B cell (primary cell): ENCODE results near the gene SLC52A1. TPM values are rescaled to one million over a fixed set of nuclear protein-coding genes. Genes with fewer than 3 reads are reported as not detected.
A peak's percentile ranks its signal among the peaks of the same experiment; 100 is the strongest.

Experiments used
- ATAC-seq: fragments of 200-7000 bp; cut with Tn5 transposase; one replicate; pipeline ENCODE4 v1.10.0; 2021; ENCODE audit warnings: low read depth, mild to moderate bottlenecking, moderate number of reproducible peaks, moderate library complexity
- CTCF ChIA-PET: fragments of 350-600 bp; sonication (Branson Sonifier 250); formaldehyde crosslinking; loops from one replicate; lab custom pipeline; 2021; ENCODE audit warnings: antibody characterized with exemption, inconsistent platforms; lab: Charles Lee
- POLR2A ChIA-PET: fragments of 350-600 bp; sonication (Branson Sonifier 250); formaldehyde crosslinking; loops from one replicate; lab custom pipeline; 2021; ENCODE audit warnings: antibody characterized with exemption; lab: Charles Lee
- DNase-seq: peaks from one replicate; pipeline ENCODE4 v3.0.0; 2013
- H2AFZ ChIP-seq: 2 replicates; pipeline ENCODE4 v1.6.1; 2012; ENCODE audit warnings: mild to moderate bottlenecking, low read depth, low read length; ENCODE audit not compliant: insufficient read depth, poor library complexity, severe bottlenecking
- H3K27ac ChIP-seq, 2 donors: 1 replicate in 1 of 2; 2 replicates in 1 of 2; pipeline ENCODE4 v1.5.1; 2012 to 2013; ENCODE audit warnings: low read length in 2 of 2, mild to moderate bottlenecking in 2 of 2, moderate library complexity in 1 of 2
- H3K27me3 ChIP-seq, 4 experiments: fragments of 200-600 bp in 1 of 4; sonication (generic) in 1 of 4; replicated peaks in 1 of 4; 1 replicate in 2 of 4; 2 replicates in 2 of 4; pipeline versions ENCODE4 v1.6.1 to v1.7.0; 2013 to 2016; ENCODE audit warnings: low read length in 3 of 4, mild to moderate bottlenecking in 2 of 4, mixed read lengths in 1 of 4, moderate library complexity in 1 of 4; ENCODE audit not compliant: insufficient read depth in 4 of 4, control insufficient read depth in 3 of 4; ENCODE audit errors: control extremely low read depth in 1 of 4
- H3K36me3 ChIP-seq, 2 experiments: replicated peaks in 1 of 2; 1 replicate in 1 of 2; 2 replicates in 1 of 2; pipeline versions ENCODE4 v1.6.1 to v1.7.1; 2013; ENCODE audit warnings: low read length in 1 of 2; ENCODE audit not compliant: insufficient read depth in 2 of 2, control insufficient read depth in 1 of 2; ENCODE audit errors: control extremely low read depth in 1 of 2, extremely low read depth in 1 of 2
- H3K4me1 ChIP-seq, 2 donors: fragments of 200-600 bp in 1 of 2; sonication (generic) in 1 of 2; 1 replicate in 1 of 2; 2 replicates in 1 of 2; pipeline versions ENCODE4 v1.5.1 to v1.6.1; 2013 to 2017; ENCODE audit warnings: low read length in 2 of 2; ENCODE audit not compliant: control insufficient read depth in 2 of 2, insufficient read depth in 2 of 2
- H3K4me2 ChIP-seq: replicated peaks from 2 replicates; pipeline ENCODE3; 2012; ENCODE audit warnings: mild to moderate bottlenecking, low read depth, low read length; ENCODE audit not compliant: poor library complexity, severe bottlenecking
- H3K4me3 ChIP-seq, 5 experiments: fragments of 200-600 bp in 1 of 5; sonication (generic) in 1 of 5; 1 replicate in 3 of 5; 2 replicates in 2 of 5; pipeline versions ENCODE4 v1.5.1 to v1.7.0; 2011 to 2016; ENCODE audit warnings: low read length in 4 of 5, mild to moderate bottlenecking in 4 of 5, low read depth in 2 of 5, control low read depth in 1 of 5, moderate library complexity in 1 of 5; ENCODE audit not compliant: insufficient read depth in 1 of 5; ENCODE audit errors: control extremely low read depth in 1 of 5, extremely low read depth in 1 of 5
- H3K79me2 ChIP-seq: fragments of 200-600 bp; sonication (generic); one replicate; pipeline ENCODE4 v1.6.0; 2016; ENCODE audit warnings: low read length; ENCODE audit not compliant: control insufficient read depth, insufficient read depth
- H3K9ac ChIP-seq: fragments of 200-600 bp; sonication (generic); 2 replicates; pipeline ENCODE4 v1.6.1; 2017; ENCODE audit warnings: mild to moderate bottlenecking, low read length, moderate library complexity
- H3K9me3 ChIP-seq, 3 donors: one replicate each; pipeline versions ENCODE4 v1.6.1 to v1.7.1; 2013; ENCODE audit warnings: low read length in 2 of 3; ENCODE audit not compliant: control insufficient read depth in 2 of 3, insufficient read depth in 1 of 3; ENCODE audit errors: control extremely low read depth in 1 of 3
- H4K20me1 ChIP-seq: 2 replicates; pipeline ENCODE4 v1.6.0; 2012; ENCODE audit warnings: mild to moderate bottlenecking, low read length; ENCODE audit not compliant: insufficient read depth, control insufficient read depth, poor library complexity, severe bottlenecking
- H3K27ac Mint-ChIP-seq: one replicate; pipeline ENCODE4 v1.8.0; 2021; ENCODE audit warnings: mixed read lengths
- H3K27me3 Mint-ChIP-seq: one replicate; pipeline ENCODE4 v1.8.0; 2021; ENCODE audit warnings: mixed read lengths
- H3K4me1 Mint-ChIP-seq: one replicate; pipeline ENCODE4 v1.8.0; 2021; ENCODE audit warnings: mixed read lengths
- H3K4me3 Mint-ChIP-seq: one replicate; pipeline ENCODE4 v1.8.0; 2021; ENCODE audit warnings: mixed read lengths
- H3K9me3 Mint-ChIP-seq: one replicate; pipeline ENCODE4 v1.8.0; 2022; ENCODE audit warnings: mixed read lengths; ENCODE audit not compliant: insufficient read depth
- CTCF ChIP-seq: fragments of 200-600 bp; IDR thresholded peaks from one replicate; pipeline ENCODE4 v1.8.0; 2022; ENCODE audit warnings: antibody characterized with exemption, mild to moderate bottlenecking
- EZH2 ChIP-seq: IDR thresholded peaks from 2 replicates; pipeline ENCODE4 v1.6.1; 2012; ENCODE audit warnings: borderline replicate concordance, low read depth, mild to moderate bottlenecking, moderate library complexity, low read length; ENCODE audit not compliant: insufficient read depth, poor library complexity, severe bottlenecking
- WGBS: methylation state at CpG from one replicate; pipeline ENCODE4 v1.1.5; 2013; ENCODE audit warnings: missing lambda C conversion rate; ENCODE audit not compliant: insufficient coverage; 5-methylcytosine and 5-hydroxymethylcytosine counted together
- intact Hi-C: fragments of 100-400 bp; cut with micrococcal nuclease; formaldehyde crosslinking; loops from one replicate; pipeline ENCODE4 v1.10.0; 2022
- polyA plus RNA-seq: library from polyadenylated mRNA; depleted of rRNA; stranded (reverse); fragments of >200 nt; gene quantifications from 2 replicates; pipeline ENCODE4 v1.2.3, GENCODE V29; 2012
- total RNA-seq, 2 donors: library from RNA; stranded (reverse); fragments of 120-200 nt in 1 of 2; gene quantifications; 1 replicate in 1 of 2; 2 replicates in 1 of 2; pipeline versions ENCODE4 v1.2.3 to v1.2.4, GENCODE V29; 2013 to 2022

The SLC52A1 gene
- total and polyA plus RNA-seq, 2 donors (not counting 1 experiment from before 2014, with no cell fraction given), result not detected

GRCh38 chr17:5020502-5021023 is 14.7 kb downstream of the SLC52A1 start:
- Histone ChIP-seq H3K27me3 (peaks cover 0 to 28% (median 1%) of the 10 kb centered on the region in 4 experiments), H4K20me1 (no peaks in the 10 kb centered on the region), H3K9ac (no peak overlapping the region), H2AFZ (no peak overlapping the region), H3K4me2 (no peak overlapping the region), H3K4me1 (peaks cover 6 to 14% of the 10 kb centered on the region in 2 donors), H3K27ac (no peak overlapping the region), H3K9me3 (peaks cover 0 to 9% (median 0%) of the 10 kb centered on the region in 3 donors), H3K79me2 (no peaks in the 10 kb centered on the region), H3K4me3 (no peak overlapping the region), H3K36me3 (peaks cover 3 to 5% of the 10 kb centered on the region in 2 experiments)
- CTCF ChIA-PET, result interaction anchor here (1.5 to 7.0 kb wide), 2 partner anchors 9 to 14 kb away, joined by 5 to 34 read pairs; no protein-coding TSS in a partner anchor
- ATAC-seq, result no peak
- Mint-ChIP-seq H3K27me3 (no peaks in the 10 kb centered on the region), H3K4me3 (no peak overlapping the region), H3K9me3 (no peaks in the 10 kb centered on the region), H3K27ac (no peak overlapping the region), H3K4me1 (peaks cover 13% of the 10 kb centered on the region)
- TF ChIP-seq EZH2 (no peak), CTCF (no peak)
- WGBS, result 97% methylated on average over 15 of the region's 20 CpGs
- no peak for DNase-seq
- intact Hi-C loops, result no loop called here
- POLR2A ChIA-PET, result no interaction called here

GRCh38 chr17:5019475-5019956 is 15.7 kb downstream of the SLC52A1 start:
- H3K27ac Mint-ChIP-seq, result peak overlapping the region; percentile 50
- no peak overlapping the region for H3K4me3 Mint-ChIP-seq
- H4K20me1 ChIP-seq, result no peaks in the 10 kb centered on the region
- ChIA-PET CTCF (interaction anchor here (1.0 to 7.0 kb wide), 7 partner anchors 10 to 110 kb away, joined by 3 to 34 read pairs (median 6); partner anchors contain the start of genes INCA1 and KIF1C), POLR2A (interaction anchor here (0.9 kb wide), 1 partner anchor 52 kb away, joined by 4 read pairs; the partner anchor contains the start of gene SPAG7)
- peaks cover 0 to 9% (median 0%) of the 10 kb centered on the region in 3 donors for H3K9me3 ChIP-seq
- peaks cover 6 to 14% of the 10 kb centered on the region in 2 donors for H3K4me1 ChIP-seq
- no CpG with 5 or more reads among the region's 1 CpG for whole genome bisulfite sequencing
- H3K79me2 ChIP-seq, result no peaks in the 10 kb centered on the region
- H3K27ac ChIP-seq, result no peak overlapping the region
- intact Hi-C loops, result loop anchor here (1.0 to 5.0 kb wide), 4 partner anchors 37 to 110 kb away; partner anchors contain the start of genes PFN1 and SPAG7
- no peaks in the 10 kb centered on the region for H3K9me3 Mint-ChIP-seq
- ATAC-seq, result peak; percentile 52
- peaks cover 3 to 6% of the 10 kb centered on the region in 2 experiments for H3K36me3 ChIP-seq
- H3K4me3 ChIP-seq, result no peak overlapping the region
- no peak overlapping the region for H2AFZ ChIP-seq
- DNase-seq, result peak; percentile 62
- no peak for TF ChIP-seq EZH2
- no peak for TF ChIP-seq CTCF
- H3K9ac ChIP-seq, result no peak overlapping the region
- no peaks in the 10 kb centered on the region for H3K27me3 Mint-ChIP-seq
- H3K4me1 Mint-ChIP-seq, result peaks cover 13% of the 10 kb centered on the region
- H3K4me2 ChIP-seq, result no peak overlapping the region
- H3K27me3 ChIP-seq, result peaks cover 0 to 32% (median 1%) of the 10 kb centered on the region in 4 experiments
